Measurements from ENCODE around the gene KCNQ2. TPM values are rescaled to one million over a fixed set of nuclear protein-coding genes. Genes with fewer than 3 reads are reported as not detected.
A peak's percentile ranks its signal among the peaks of the same experiment; 100 is the strongest.

Gene KCNQ2
- total RNA-seq, 1 donor from 2014 or later: 354 TPM

- Mint-ChIP-seq H3K27me3 (ENCODE audit: unreplicated experiment) (peaks cover 20% of the 10 kb centered on the region), H3K4me1 (ENCODE audit: low read depth, unreplicated experiment) (peaks cover 8% of the 10 kb centered on the region), H3K9me3 (ENCODE audit: unreplicated experiment) (peaks cover 19% of the 10 kb centered on the region), H3K4me3 (ENCODE audit: unreplicated experiment) (no peak overlapping the region), H3K36me3 (ENCODE audit: unreplicated experiment) (peaks cover 9% of the 10 kb centered on the region), H3K27ac (ENCODE audit: unreplicated experiment) (no peak overlapping the region)
- TF ChIP-seq, protein P1, sequence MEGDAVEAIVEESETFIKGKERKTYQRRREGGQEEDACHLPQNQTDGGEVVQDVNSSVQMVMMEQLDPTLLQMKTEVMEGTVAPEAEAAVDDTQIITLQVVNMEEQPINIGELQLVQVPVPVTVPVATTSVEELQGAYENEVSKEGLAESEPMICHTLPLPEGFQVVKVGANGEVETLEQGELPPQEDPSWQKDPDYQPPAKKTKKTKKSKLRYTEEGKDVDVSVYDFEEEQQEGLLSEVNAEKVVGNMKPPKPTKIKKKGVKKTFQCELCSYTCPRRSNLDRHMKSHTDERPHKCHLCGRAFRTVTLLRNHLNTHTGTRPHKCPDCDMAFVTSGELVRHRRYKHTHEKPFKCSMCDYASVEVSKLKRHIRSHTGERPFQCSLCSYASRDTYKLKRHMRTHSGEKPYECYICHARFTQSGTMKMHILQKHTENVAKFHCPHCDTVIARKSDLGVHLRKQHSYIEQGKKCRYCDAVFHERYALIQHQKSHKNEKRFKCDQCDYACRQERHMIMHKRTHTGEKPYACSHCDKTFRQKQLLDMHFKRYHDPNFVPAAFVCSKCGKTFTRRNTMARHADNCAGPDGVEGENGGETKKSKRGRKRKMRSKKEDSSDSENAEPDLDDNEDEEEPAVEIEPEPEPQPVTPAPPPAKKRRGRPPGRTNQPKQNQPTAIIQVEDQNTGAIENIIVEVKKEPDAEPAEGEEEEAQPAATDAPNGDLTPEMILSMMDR (IDR thresholded peaks at IDR 0.05; ENCODE audit: partially characterized antibody, unreplicated experiment): no peak
- DNase-seq: no peak
Measured at GRCh38 chr20:63351326-63351700, 121.1 kb downstream of the KCNQ2 start.

DNA sequence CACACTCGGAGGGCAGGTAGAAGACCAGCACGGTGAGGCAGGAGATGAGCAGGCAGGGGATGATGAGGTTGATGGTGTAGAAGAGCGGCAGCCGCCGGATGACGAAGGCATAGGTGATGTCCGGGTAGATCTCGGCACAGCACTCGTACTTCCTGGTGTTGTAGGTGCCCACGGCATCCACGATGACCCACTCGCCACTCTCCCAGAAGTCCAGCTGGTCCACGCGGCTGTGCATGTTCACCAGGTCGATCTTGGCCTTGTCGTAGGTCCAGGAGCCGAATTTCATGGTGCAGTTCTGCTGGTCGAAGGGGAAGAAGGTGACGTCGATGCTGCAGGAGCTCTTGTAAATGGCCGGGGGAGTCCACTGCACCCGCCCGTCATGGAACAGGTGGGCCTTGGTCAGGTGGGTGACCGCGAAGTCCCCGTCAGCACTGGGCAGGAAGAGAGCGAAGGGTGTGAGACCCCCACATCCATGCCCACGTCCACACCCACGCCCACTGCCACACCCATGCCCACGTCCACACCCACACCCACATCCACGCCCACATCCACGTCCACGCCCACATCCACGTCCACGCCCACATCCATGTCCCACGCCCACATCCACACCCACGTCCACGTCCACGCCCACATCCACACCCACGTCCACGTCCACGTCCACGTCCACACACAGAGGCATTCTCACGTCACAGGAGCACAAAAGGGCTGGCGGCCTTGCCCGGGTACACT, 121.7 kb downstream of the KCNQ2 start:
- peak overlapping the region; percentile 23 for H3K27ac Mint-ChIP-seq (ENCODE audit: unreplicated experiment)
- H3K36me3 Mint-ChIP-seq (ENCODE audit: unreplicated experiment): peaks cover 9% of the 10 kb centered on the region
- DNase-seq: no peak
- H3K27me3 Mint-ChIP-seq (ENCODE audit: unreplicated experiment): peaks cover 20% of the 10 kb centered on the region
- peak overlapping the region; percentile 70 for H3K4me3 Mint-ChIP-seq (ENCODE audit: unreplicated experiment)
- TF ChIP-seq, protein P1 (IDR thresholded peaks at IDR 0.05; ENCODE audit: partially characterized antibody, unreplicated experiment): no peak
- H3K4me1 Mint-ChIP-seq (ENCODE audit: low read depth, unreplicated experiment): peaks cover 8% of the 10 kb centered on the region
- peaks cover 19% of the 10 kb centered on the region for H3K9me3 Mint-ChIP-seq (ENCODE audit: unreplicated experiment)

Other genes starting within 250 kb of the KCNQ2 start
- not detected for gene BIRC7, start 236.8 kb downstream of the KCNQ2 start, total RNA-seq (ENCODE audit: unreplicated experiment)
- 183 TPM for gene NKAIN4, start 218.2 kb downstream of the KCNQ2 start, total RNA-seq (ENCODE audit: unreplicated experiment)
- 93.6 TPM for gene ARFGAP1, start 199.8 kb downstream of the KCNQ2 start, total RNA-seq (ENCODE audit: unreplicated experiment)
- 2.1 TPM for gene COL20A1, start 179.5 kb downstream of the KCNQ2 start, total RNA-seq (ENCODE audit: unreplicated experiment)
- 165 TPM for gene CHRNA4, start 111.3 kb downstream of the KCNQ2 start, total RNA-seq (ENCODE audit: unreplicated experiment)
- gene EEF1A2, start 26.4 kb upstream of the KCNQ2 start, total RNA-seq (ENCODE audit: unreplicated experiment): 55.3 TPM
- gene PPDPF, start 48.1 kb upstream of the KCNQ2 start, total RNA-seq (ENCODE audit: unreplicated experiment): 293 TPM
- gene PTK6, start 64.7 kb upstream of the KCNQ2 start, total RNA-seq (ENCODE audit: unreplicated experiment): 0.17 TPM
- not detected for gene SRMS, start 75.1 kb upstream of the KCNQ2 start, total RNA-seq (ENCODE audit: unreplicated experiment)
- gene FNDC11, start 81.5 kb upstream of the KCNQ2 start, total RNA-seq (ENCODE audit: unreplicated experiment): 9.3 TPM
- 87.7 TPM for gene HELZ2, start 101.6 kb upstream of the KCNQ2 start, total RNA-seq (ENCODE audit: unreplicated experiment)
- gene GMEB2, start 154.4 kb upstream of the KCNQ2 start, total RNA-seq (ENCODE audit: unreplicated experiment): 12.8 TPM
- gene STMN3, start 180.8 kb upstream of the KCNQ2 start, total RNA-seq (ENCODE audit: unreplicated experiment): 459 TPM
- 36.3 TPM for gene RTEL1, start 185.7 kb upstream of the KCNQ2 start, total RNA-seq (ENCODE audit: unreplicated experiment)
- gene TNFRSF6B, start 224.0 kb upstream of the KCNQ2 start, total RNA-seq (ENCODE audit: unreplicated experiment): not detected
- gene ARFRP1, start 235.3 kb upstream of the KCNQ2 start, total RNA-seq (ENCODE audit: unreplicated experiment): 51.9 TPM
- 41.5 TPM for gene ZGPAT, start 235.4 kb upstream of the KCNQ2 start, total RNA-seq (ENCODE audit: unreplicated experiment)